Upper lobe of left lung (tissue), 4 donors: ENCODE results near the gene RMND5B.

Source experiments
- POLR2A ChIP-seq, 4 donors: fragments of 450-650 bp; IDR thresholded peaks; one replicate each; pipeline ENCODE4 v1.5.1; 2016 to 2017; ENCODE audit warnings: antibody characterized with exemption in 4 of 4, mild to moderate bottlenecking in 2 of 4
- TF ChIP-seq, protein P1 (sequence below), 6 experiments: fragments of 450-650 bp in 4 of 6; fragments of 200-600 bp in 2 of 6; sonication (generic) in 2 of 6; IDR thresholded peaks; one replicate each; pipeline ENCODE4 v1.5.1; 2016 to 2019; ENCODE audit warnings: antibody characterized with exemption in 6 of 6

DNA sequence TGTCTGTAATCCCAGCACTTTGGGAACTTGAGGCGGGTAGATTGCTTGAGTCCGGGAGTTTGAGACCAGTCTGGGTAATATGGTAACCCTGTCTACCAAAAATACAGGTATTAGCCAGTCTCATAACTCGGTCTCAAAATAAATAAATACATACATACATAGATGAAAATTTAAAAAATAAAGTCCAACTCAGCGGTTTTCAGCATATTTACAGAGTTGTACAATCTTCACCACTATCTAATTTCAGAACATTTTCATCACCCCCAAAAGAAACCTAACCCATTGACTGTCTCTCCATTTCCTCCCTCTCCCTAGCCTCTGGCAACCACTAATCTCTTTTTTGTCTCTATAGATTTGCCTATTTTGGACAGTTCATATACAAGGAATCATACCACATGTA is 10.7 kb downstream of the RMND5B start:
- TF ChIP-seq POLR2A (IDR thresholded peaks at IDR 0.05) = no peak
- TF ChIP-seq, protein P1, sequence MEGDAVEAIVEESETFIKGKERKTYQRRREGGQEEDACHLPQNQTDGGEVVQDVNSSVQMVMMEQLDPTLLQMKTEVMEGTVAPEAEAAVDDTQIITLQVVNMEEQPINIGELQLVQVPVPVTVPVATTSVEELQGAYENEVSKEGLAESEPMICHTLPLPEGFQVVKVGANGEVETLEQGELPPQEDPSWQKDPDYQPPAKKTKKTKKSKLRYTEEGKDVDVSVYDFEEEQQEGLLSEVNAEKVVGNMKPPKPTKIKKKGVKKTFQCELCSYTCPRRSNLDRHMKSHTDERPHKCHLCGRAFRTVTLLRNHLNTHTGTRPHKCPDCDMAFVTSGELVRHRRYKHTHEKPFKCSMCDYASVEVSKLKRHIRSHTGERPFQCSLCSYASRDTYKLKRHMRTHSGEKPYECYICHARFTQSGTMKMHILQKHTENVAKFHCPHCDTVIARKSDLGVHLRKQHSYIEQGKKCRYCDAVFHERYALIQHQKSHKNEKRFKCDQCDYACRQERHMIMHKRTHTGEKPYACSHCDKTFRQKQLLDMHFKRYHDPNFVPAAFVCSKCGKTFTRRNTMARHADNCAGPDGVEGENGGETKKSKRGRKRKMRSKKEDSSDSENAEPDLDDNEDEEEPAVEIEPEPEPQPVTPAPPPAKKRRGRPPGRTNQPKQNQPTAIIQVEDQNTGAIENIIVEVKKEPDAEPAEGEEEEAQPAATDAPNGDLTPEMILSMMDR (IDR thresholded peaks at IDR 0.05) = no peak
